SW480 (cell line): ENCODE results near the gene MBNL3.

Source experiments
- DNase-seq: peaks from one replicate; pipeline ENCODE4 v3.0.0-alpha.2; 2016; ENCODE audit warnings: low spot score

Gene MBNL3

GRCh38 chrX:132488819-132489577, at the start of gene MBNL3:
Gene MBNL3 (minus strand): TSS chrX:132489038. CDS start chrX:132439611, 49,427 bp downstream.
- DNase-seq = peak; percentile 74

GRCh38 chrX:132533409-132533808, 44.6 kb upstream of the MBNL3 start:
- DNase-seq = no peak

DNA sequence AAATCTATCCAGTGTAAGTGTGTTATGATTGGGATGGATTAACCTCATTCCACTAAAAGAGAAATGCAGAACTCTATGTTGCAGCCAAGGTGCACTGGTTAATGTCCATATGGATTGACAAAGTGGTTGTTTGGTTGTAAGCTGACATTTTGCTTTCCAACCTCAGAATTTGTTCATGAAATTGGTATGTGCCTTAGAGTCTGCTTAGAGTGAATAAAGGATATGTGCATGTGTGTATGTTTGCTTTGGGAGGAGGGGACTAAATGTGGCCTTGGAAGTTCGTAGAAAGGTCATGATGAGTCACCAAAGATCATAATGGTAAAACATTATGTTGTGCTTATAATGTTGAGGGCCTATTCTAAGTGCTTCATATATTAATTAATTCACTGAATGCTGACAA, 44.1 kb upstream of the MBNL3 start:
- DNase-seq = peak; percentile 9

DNA sequence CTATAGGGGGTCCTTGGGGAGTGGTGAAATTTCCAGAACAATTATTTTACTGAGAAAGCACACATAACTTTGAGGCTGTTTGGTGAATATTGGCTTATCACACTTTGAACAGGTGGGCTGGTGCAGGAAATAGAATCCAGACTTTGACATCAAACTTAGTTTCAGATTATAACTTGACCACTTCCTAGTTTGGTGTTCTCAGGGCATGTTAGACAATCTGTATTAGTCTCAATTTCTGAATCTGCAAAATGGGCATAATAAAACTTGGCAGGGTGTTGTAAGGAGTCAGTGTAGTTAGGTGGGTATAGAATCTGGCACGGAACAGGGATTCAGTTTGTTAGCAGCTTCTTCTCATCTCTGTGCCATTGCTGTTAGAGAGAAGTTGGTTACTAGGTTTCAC, 43.3 kb upstream of the MBNL3 start:
- DNase-seq = no peak

- DNase-seq = no peak
Observed at GRCh38 chrX:132520792-132521191, 32.0 kb upstream of the MBNL3 start.

- DNase-seq = no peak
Observed at GRCh38 chrX:132520213-132520612, 31.4 kb upstream of the MBNL3 start.

DNA sequence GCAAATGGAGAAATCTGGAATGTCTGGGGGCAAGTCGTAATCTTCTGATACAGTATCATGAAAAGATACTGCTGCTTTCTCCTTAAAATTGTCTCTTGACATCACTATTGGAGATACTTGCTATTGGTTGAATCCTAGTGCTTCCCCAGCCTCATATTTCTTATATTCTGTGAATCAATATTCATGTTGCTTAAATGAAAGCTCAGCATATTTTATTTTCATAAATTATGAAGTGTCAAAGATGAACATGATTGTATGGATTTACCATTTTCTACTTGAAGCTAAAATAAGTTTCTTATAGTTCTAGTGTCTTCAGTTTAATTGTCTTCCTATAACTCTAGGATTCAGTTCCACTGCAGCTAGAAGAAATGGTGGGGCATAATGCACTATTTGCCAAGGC, 29.6 kb upstream of the MBNL3 start:
- DNase-seq = no peak

GRCh38 chrX:132508834-132509233, 20.0 kb upstream of the MBNL3 start:
- DNase-seq = no peak

DNA sequence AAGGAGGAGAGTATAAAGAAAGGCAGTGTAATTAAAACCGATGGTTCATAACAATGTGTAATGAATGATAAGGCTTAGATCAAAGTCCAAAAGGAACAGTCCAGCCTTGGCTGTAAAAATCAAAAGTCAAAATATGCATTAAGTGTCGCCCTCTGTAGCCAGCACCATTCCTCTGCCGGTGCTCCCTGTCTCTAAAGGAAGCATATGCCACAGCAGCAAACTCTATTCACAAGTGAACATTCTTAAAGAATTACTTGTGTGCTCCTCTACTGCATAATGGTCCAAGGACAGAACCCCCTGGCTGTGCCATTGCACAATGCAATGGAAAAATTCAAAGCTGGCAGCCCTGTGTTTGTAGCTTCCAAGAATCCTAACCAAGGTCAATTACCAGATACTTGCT, 16.3 kb upstream of the MBNL3 start:
- DNase-seq = no peak

GRCh38 chrX:132504417-132504816, 15.6 kb upstream of the MBNL3 start:
- DNase-seq = no peak

DNA sequence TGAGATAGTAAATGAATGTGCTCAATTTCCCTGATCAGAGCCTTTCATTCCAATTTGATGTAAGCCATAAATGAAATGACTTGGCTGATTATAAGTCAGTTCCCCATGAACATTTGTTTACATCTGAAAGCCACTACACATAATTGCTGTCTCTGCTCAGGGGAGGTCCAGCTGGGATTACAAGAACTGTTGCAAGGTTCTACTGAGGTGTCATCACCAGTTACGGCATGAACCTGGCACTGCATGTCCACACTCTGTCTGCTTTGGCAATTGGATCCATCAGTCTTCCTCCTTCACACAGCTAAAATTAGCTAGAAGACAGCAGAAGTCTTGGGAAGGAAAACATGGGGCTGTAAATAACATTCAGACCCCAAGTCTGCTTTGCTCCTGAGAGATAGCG, 12.8 kb upstream of the MBNL3 start:
- no peak for DNase-seq

DNA sequence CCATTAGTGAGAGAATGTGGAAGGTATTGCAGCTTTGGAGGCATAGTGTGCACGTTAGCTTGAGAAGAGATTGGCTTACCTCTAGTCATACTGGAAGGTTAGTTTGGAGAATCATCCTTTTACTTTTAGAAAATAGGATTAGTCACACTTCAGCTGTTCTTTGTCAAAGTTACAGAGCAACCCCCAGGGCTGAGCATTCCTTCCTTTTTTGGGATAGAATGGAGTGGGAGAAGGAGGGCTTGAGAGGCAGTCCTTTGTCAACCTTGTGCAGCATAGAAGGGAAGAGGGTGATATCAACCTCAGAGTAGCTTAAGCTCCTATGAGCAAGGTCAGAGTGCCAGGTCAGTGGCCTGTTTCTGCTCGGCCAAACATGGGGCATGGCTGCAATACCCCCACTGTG, 8.6 kb upstream of the MBNL3 start:
- no peak for DNase-seq

DNA sequence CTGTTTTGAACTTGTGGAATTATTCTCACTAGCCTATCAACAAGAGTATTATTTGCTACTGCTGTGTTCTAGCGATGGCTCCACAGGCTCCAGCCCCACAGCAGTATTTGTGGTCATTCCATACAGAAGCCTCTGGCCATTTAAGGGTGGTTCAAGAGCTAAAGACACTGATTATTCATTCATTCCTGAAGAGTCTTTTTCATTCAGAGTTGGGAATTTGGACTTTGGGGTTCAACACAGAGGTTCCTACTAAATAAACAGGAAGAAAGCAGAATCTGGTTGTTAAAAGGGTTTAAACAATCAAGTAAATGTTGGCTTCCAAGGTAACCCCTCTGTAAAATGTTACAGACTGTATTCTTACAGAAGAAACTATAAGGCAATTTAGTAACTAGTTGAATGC, 4.3 kb upstream of the MBNL3 start:
- no peak for DNase-seq

DNA sequence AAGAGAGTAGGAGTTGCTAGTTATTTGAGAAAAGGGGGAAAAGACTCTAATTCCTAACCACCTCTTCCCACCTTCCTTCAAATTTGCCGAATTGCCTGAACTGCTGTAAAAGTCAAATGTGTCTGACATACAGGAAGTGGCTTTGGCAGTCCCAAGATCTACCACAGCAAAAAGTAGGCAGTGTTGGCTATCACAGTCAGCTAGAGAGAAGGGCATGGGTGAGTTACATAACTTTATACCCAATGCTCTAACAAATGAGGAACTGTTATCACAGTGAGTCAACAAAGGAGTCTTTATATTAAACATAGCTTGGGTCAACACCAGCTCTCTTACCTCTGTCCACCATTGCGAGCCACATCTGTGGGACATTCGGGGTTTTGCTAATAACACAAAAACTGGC, 2.4 kb upstream of the MBNL3 start:
- peak; percentile 70 for DNase-seq

DNA sequence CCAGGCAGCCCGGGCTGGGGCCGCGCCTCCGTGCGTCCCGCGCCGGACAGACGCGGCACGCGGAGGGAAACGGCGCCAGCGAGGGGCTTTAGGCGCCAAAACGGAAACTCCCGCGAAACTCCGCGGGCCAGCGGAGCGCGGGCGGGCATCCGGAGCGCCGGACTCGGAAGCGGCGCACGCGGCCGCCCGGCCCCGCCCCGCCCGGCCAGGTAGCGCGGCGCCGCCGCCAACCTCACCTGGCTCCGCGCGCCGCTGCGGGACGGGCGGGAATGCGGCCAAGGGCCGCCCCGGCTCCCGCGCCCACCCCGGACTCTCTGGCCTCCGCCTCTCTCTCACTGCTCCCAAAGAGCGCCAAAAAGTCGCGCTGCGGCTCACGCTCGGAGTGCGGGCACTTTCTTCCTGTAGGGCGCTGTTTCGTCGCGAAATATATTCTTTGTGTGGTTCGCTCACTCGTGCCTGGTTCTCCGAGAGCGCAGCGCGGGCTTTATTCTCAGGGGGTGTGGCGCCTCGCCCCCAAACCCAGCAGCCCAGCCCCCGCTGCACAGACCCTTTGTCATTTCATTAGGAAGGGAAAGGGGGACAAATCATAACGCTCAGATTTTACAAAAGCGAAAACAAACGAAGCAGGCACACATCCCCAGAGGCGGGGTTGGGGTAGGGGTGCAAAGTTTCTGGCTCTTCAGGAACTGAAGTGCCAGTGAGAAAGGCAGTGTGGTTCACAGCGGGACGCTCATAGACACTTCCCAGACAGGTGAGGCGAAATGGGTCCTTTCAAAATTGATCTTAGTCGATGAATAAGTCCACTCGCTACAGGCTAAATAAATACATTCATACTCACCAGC, 961 bp upstream of the MBNL3 start:
- DNase-seq = peak; percentile 30

GRCh38 chrX:132488180-132488705, 595 bp downstream of the MBNL3 start:
- peak; percentile 25 for DNase-seq

DNA sequence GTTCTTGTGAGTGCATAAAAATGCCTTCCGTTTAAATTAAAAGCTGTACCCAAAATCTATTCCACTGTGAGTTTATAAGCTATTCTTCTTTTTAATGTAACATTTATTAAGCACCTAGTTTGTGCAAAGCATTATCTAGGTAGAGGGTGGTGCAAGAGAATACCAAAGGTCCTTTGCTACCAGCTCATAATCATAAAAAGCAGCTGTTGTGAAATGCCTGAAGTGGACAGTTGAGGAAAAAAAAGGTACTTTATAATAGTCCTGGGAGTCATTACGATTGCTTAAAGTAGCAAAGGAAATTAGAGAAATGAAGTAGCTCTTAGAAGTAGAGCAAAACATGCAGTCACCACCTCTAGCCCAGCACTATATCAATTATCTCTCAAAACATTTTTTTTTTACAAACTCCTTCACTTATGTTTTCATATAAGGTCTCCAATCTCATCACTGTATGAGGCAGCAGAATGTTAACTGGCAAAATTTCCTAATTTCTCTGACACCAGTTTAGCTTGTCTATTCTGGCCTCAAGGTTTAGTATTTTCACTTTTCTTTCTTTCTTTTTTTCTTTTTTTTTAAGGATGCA, 2.1 kb downstream of the MBNL3 start:
- no peak for DNase-seq

DNA sequence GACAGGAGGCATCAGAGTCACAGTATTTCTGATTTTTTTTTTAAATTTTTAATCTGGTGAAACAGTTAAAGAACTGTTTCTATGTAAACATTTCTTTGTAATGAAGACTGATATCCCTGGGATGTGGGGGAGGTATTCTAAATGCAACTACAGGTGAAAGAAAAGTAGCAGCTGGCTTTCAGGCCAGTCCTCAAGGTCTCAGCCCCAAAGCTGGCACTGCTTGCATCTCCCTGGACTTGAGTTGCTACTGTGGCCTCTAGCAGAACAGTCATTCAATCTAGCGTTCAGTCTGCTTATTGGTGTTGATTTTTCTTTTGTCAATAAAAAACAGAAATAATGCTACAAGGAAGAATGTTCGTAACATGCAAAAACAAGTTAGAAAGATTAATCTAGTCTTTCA, 4.9 kb downstream of the MBNL3 start:
- DNase-seq = no peak

- no peak for DNase-seq
Observed at GRCh38 chrX:132483488-132483887, 5.3 kb downstream of the MBNL3 start.

- no peak for DNase-seq
Observed at GRCh38 chrX:132482632-132483031, 6.2 kb downstream of the MBNL3 start.

- DNase-seq = no peak
Observed at GRCh38 chrX:132481449-132481848, 7.4 kb downstream of the MBNL3 start.

GRCh38 chrX:132480581-132481203, 8.1 kb downstream of the MBNL3 start:
- DNase-seq = peak; percentile 94
